ENCODE data around the gene NCAPD3.

The NCAPD3 gene

DNA sequence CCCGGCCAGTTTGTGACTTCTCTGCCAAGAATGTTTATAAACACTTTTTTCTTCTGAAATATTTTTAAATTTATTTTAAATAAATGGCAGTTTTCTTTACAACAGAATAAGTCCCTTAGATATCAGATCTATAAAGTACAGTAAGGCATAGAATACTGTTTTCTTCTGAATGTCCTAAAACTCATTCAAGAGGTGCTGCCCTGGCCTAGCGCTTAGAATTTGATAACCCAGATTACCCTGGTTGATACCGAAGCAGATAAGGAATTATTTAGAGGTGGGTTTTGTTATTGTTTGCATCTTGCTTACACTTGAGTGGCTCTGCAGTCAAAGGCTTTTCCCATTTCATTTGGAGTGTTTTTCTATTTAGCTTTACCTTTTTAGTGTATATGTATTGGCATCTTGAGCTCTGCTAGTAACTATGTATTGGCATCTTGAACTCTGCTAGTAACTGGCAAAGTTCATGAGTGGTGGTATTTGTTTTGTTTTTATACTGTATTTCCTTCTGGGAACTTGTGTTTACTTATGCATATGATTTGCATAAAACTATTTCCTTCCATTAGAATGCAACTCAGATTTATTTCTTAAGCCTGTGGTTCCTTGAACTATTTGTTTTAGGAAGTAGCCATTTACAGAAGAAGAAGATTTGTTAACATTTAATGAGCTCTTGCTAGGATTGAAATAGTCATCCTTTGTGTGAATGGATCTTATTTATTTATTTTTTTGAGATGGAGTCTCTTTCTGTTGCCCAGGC, 30.8 kb upstream of the NCAPD3 start:
- no peak for DNase-seq
- no peak for TF ChIP-seq CTCF (IDR thresholded peaks at IDR 0.05; ENCODE audit: low read depth, low read length)
- H3K9me3 ChIP-seq (ENCODE audit: severe bottlenecking) = no peaks in the 10 kb centered on the region
- no peaks in the 10 kb centered on the region for H3K27me3 ChIP-seq (ENCODE audit: insufficient read depth, low read depth, severe bottlenecking)
- peak overlapping the region; percentile 67 for H3K4me3 ChIP-seq (ENCODE audit: low read depth, low read length)
- H3K36me3 ChIP-seq = peaks cover 27% of the 10 kb centered on the region
- H3K27ac ChIP-seq = no peak overlapping the region

GRCh38 chr11:134253188-134253993, 29.6 kb upstream of the NCAPD3 start, which contains the start of the genes ACAD8 and THYN1:
Gene ACAD8 (plus strand): TSS chr11:134253568. CDS start chr11:134253601, 33 bp downstream.
Gene THYN1 (minus strand): TSS chr11:134253352. CDS start chr11:134252882, 470 bp downstream.
- DNase-seq = peak; percentile 97
- Histone ChIP-seq H3K36me3 (peaks cover 27% of the 10 kb centered on the region), H3K27me3 (ENCODE audit: insufficient read depth, low read depth, severe bottlenecking) (no peaks in the 10 kb centered on the region), H3K27ac (peak within 1 kb of the TSS; percentile 41), H3K4me3 (ENCODE audit: low read depth, low read length) (peak within 1 kb of the TSS; percentile 67), H3K9me3 (ENCODE audit: severe bottlenecking) (no peaks in the 10 kb centered on the region)
- no peak for TF ChIP-seq CTCF (IDR thresholded peaks at IDR 0.05; ENCODE audit: low read depth, low read length)

DNA sequence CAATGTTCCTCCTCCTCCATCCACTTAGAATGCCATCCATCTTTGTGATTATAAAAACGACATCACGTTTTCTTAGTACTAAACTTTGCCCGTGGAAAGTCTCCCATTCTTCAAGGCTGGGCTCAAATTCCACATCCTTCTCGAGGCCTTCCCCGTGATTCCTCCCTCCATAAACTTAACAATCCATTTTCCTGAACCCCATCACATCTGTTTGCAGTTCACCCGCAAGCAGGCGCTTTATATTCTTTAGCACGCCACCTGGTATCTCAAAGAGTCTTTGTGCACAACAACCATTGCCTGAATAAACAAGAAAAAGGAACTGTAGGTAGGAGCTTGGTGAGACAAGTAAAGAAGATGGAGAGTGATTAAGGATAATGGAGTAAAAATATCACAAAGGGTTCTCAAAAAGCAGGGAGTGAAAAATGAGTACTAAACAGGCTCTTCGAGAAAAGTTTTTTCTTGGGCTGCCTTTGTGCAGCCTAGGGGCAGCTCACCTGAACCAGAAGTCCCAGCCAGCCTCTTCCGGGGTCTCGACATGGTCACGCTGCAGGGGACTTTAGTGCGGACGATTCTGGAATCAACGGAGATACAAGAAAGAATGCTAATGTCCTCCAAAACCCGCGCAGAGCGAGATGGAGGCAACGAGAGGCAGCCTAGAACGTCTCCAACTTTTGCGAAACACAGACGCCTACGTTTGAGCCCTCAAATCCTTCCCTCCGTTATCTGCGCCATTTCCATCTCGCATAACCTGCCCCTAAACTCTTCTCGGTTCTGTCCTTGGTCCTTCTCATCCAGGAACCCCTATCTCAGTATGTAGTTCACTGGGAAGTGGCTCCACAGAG, 28.8 kb upstream of the NCAPD3 start:
- Histone ChIP-seq H3K4me3 (ENCODE audit: low read depth, low read length) (peak overlapping the region; percentile 67), H3K9me3 (ENCODE audit: severe bottlenecking) (no peaks in the 10 kb centered on the region), H3K27ac (peak overlapping the region; percentile 41), H3K27me3 (ENCODE audit: insufficient read depth, low read depth, severe bottlenecking) (no peaks in the 10 kb centered on the region), H3K36me3 (peaks cover 27% of the 10 kb centered on the region)
- no peak for TF ChIP-seq CTCF (IDR thresholded peaks at IDR 0.05; ENCODE audit: low read depth, low read length)
- DNase-seq = peak; percentile 14

DNA sequence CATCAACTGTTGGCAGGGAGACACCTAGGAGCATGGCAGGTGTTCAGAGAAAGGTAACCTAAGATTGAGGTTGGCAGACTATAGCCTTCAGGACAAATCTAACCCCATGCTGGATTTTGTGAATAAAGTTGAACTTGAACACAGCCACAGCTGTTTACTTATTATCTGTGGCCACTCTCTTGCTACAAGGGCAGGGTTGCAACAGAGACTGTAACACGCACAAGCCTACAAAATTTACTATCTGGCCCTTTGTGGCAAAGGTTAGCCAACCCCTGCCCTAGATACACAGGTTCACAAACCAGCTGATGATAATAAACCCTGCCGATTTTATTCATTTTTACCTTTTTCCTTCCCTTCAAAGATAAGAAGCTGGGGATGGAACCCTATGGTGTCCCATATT, 26.9 kb upstream of the NCAPD3 start:
- Histone ChIP-seq H3K27me3 (ENCODE audit: insufficient read depth, low read depth, severe bottlenecking) (no peaks in the 10 kb centered on the region), H3K36me3 (peaks cover 45% of the 10 kb centered on the region)
- TF ChIP-seq CTCF (IDR thresholded peaks at IDR 0.05; ENCODE audit: low read depth, low read length) = no peak

DNA sequence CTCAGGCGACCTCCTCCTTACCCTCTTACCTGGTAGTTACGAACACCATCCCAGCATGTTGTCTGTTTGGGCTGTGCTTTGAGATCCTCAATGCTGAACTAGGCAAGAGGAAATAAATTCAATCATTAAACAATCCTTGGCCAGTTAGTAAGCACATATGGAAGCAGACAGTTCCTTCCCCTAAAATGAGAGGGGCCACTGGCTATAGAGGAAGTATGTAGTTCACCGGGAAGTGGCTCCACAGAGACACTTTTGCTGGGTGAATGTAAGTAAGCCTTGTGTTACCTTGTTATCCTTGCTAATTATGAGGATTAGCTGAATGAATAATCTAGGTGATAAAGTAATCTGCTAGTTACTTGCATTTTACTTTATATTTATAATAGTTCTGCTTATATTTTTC, 26.5 kb upstream of the NCAPD3 start:
- no peaks in the 10 kb centered on the region for H3K9me3 ChIP-seq (ENCODE audit: severe bottlenecking)
- no peak overlapping the region for H3K27ac ChIP-seq
- TF ChIP-seq CTCF (IDR thresholded peaks at IDR 0.05; ENCODE audit: low read depth, low read length) = no peak
- no peak overlapping the region for H3K4me3 ChIP-seq (ENCODE audit: low read depth, low read length)
- peaks cover 49% of the 10 kb centered on the region for H3K36me3 ChIP-seq
- no peak for DNase-seq
- no peaks in the 10 kb centered on the region for H3K27me3 ChIP-seq (ENCODE audit: insufficient read depth, low read depth, severe bottlenecking)

More for the DNA sequence above, 26.9 kb upstream of the NCAPD3 start:
- no peak for DNase-seq
- Histone ChIP-seq H3K4me3 (ENCODE audit: low read depth, low read length) (no peak overlapping the region), H3K27ac (no peak overlapping the region), H3K9me3 (ENCODE audit: severe bottlenecking) (no peaks in the 10 kb centered on the region)

All from WERI-Rb-1 (cell line).